NT2/D1 (cell line): Measurements from ENCODE around the gene IL1RAP.

ENCODE experiments used
- DNase-seq: peaks from one replicate; pipeline ENCODE4 v3.0.0-alpha.2; 2011; ENCODE audit warnings: low read depth, low spot score
- H3K27me3 ChIP-seq: 2 replicates; pipeline ENCODE4 v1.6.0; 2011; ENCODE audit warnings: mild to moderate bottlenecking; ENCODE audit not compliant: insufficient read length, insufficient read depth
- H3K36me3 ChIP-seq: 2 replicates; pipeline ENCODE4 v1.6.1; 2011; ENCODE audit warnings: mild to moderate bottlenecking, low read length, mixed read lengths; ENCODE audit not compliant: insufficient read depth, insufficient read length
- H3K4me1 ChIP-seq: 2 replicates; pipeline ENCODE4 v1.5.1; 2011; ENCODE audit not compliant: insufficient read depth, insufficient read length
- H3K4me3 ChIP-seq: 2 replicates; pipeline ENCODE4 v1.5.1; 2011; ENCODE audit warnings: low read depth; ENCODE audit not compliant: insufficient read length
- H3K9ac ChIP-seq: 2 replicates; pipeline ENCODE4 v1.6.0; 2011; ENCODE audit warnings: low read depth; ENCODE audit not compliant: insufficient read length
- H3K9me3 ChIP-seq: 2 replicates; pipeline ENCODE4 v1.5.1; 2011; ENCODE audit warnings: mild to moderate bottlenecking, low read length; ENCODE audit not compliant: insufficient read depth
- SUZ12 ChIP-seq: IDR thresholded peaks from 2 replicates; pipeline ENCODE4 v1.6.1; 2011; ENCODE audit not compliant: insufficient read length, insufficient read depth; ENCODE audit errors: extremely low read depth
- YY1 ChIP-seq: IDR thresholded peaks from 2 replicates; pipeline ENCODE4 v1.6.1; 2011; ENCODE audit not compliant: insufficient read length, insufficient read depth
- ZNF274 ChIP-seq: IDR thresholded peaks from 2 replicates; pipeline ENCODE4 v1.6.1; 2011; ENCODE audit warnings: mild to moderate bottlenecking, low read depth, low read length

The IL1RAP gene

DNA sequence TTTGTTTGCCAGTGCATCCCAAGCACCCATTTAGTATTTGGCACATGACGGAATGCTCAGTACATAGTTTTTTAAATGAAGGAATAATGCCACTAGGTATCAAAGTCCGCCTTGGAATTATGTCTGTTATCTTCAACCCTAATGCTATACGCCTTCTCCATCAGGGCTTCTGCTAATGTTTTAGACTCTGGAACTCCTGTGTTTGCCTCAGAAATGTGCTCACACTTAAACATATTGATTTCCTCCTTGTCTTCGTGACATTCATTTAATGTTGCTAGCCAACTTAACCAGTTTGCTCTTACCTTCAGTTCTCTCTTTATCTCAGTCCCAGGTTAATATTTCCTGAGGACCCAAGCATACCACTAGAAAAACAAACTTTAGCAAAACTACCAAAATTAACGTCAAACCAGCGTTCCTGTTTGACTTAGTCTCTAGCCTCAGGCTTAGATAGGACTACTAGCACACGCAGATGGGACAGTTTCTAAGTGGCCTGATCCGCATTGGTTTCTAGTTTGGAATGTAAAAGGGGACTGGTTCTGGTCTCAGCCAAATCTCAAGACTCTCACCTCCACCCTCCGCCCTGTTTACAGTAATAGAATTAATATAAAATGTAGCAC lies 81.4 kb downstream of the IL1RAP start:
- no peaks in the 10 kb centered on the region for H3K9me3 ChIP-seq
- TF ChIP-seq YY1 (no peak), SUZ12 (no peak), ZNF274 (no peak)
- H3K9ac ChIP-seq: no peak overlapping the region
- no peaks in the 10 kb centered on the region for H3K27me3 ChIP-seq
- DNase-seq: no peak
- H3K36me3 ChIP-seq: no peaks in the 10 kb centered on the region
- H3K4me3 ChIP-seq: no peak overlapping the region
- no peaks in the 10 kb centered on the region for H3K4me1 ChIP-seq

- TF ChIP-seq ZNF274 (no peak), SUZ12 (no peak), YY1 (no peak)
- Histone ChIP-seq H3K4me1 (no peaks in the 10 kb centered on the region), H3K9ac (no peak overlapping the region), H3K27me3 (no peaks in the 10 kb centered on the region), H3K36me3 (no peaks in the 10 kb centered on the region), H3K9me3 (no peaks in the 10 kb centered on the region), H3K4me3 (no peak overlapping the region)
- no peak for DNase-seq
Measured at GRCh38 chr3:190595807-190596206, 81.9 kb downstream of the IL1RAP start.

DNA sequence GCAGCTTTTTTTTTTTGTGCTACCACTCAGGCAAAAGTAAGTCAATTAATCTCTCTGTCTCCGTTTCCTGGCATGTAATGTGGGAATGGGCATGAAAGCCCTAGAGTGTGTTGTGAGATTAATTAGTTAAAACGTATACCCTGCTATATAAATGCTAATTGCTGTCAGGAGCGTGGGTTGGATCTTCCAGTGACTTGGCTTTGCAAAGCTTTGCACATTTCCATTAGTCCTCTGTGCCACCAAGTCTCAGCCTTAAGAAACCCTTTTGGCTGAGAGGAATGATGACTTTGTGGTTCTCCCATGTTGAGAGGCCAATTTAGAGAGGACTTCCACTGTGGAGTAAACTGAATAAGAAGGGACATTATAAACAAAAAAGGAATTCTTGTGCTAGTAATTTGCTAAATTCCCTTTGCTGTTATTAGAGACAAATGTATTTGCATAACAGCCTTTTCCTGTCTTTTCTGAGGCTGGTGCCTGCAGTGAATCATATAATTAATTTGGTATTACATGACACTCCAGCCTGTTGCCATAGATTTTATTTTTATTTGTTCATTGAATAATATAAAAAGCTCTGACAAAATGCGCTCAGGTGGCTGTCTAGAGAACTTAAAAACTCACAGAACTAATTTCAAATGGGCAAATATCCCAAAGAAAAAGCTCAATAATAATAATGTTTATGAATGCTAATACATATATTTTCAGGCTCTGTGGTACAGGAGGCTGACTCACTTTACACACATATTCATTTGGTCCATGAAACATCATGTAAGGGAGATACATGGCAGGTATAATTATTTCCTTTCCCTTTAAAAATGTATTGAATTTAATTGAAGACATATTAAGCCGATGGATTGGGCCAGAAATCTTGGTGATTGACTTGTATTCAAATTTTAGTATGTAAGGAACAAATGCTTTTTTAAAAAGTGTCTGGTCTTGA lies 82.7 kb downstream of the IL1RAP start:
- no peaks in the 10 kb centered on the region for H3K4me1 ChIP-seq

DNA sequence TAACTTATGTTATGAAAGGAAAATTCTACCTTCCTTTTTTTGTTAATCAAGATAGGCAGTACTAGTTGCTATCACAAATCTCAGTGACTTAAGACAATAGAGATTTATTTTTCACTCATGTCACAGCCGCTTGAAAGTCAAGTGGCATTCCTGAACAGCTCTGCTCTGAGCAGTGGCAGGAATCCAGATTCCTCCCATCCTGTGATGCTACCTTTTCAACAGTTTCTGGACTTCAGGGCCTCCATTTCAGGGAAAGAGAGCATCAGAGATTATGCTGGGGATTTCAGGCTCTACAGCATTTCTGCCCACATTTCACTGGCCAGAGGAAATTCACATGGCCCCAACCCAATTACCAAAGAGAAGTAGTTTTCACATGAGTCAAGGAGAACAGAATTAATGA lies 83.4 kb downstream of the IL1RAP start:
- Histone ChIP-seq H3K4me3 (no peak overlapping the region), H3K36me3 (no peaks in the 10 kb centered on the region), H3K9ac (no peak overlapping the region), H3K4me1 (no peaks in the 10 kb centered on the region), H3K27me3 (no peaks in the 10 kb centered on the region), H3K9me3 (no peaks in the 10 kb centered on the region)
- TF ChIP-seq SUZ12 (no peak), YY1 (no peak), ZNF274 (no peak)
- no peak for DNase-seq

More for the DNA sequence above, 82.7 kb downstream of the IL1RAP start:
- Histone ChIP-seq H3K9me3 (no peaks in the 10 kb centered on the region), H3K9ac (no peak overlapping the region), H3K27me3 (no peaks in the 10 kb centered on the region), H3K4me3 (no peak overlapping the region), H3K36me3 (no peaks in the 10 kb centered on the region)
- DNase-seq: no peak
- TF ChIP-seq ZNF274 (no peak), SUZ12 (no peak), YY1 (no peak)

DNA sequence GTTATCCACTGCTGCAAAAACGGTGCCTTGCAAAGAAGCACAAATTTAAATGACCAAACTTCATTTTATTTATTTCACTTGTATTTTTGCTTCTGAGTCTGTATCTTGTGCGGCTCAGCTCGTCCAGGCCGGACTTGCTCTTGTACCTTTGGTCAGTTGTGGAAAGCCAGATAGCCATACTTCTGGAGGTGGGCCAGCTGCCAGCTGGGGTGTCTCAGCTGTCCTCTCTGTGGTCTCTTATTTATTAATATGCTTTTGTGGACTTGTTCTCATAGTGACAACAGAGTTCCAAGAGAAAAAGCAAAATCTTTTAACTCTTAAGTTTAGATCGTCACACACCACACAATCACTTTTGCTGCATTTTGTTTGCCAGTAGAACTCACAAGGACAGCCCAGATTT lies 87.7 kb downstream of the IL1RAP start:
- Histone ChIP-seq H3K9ac (no peak overlapping the region), H3K4me3 (no peak overlapping the region), H3K9me3 (no peaks in the 10 kb centered on the region), H3K27me3 (no peaks in the 10 kb centered on the region), H3K4me1 (no peaks in the 10 kb centered on the region), H3K36me3 (no peaks in the 10 kb centered on the region)
- TF ChIP-seq SUZ12 (no peak), ZNF274 (no peak), YY1 (no peak)
- DNase-seq: no peak

- no peak for TF ChIP-seq SUZ12
- no peak for TF ChIP-seq YY1
- no peak for TF ChIP-seq ZNF274
- Histone ChIP-seq H3K27me3 (no peaks in the 10 kb centered on the region), H3K9me3 (no peaks in the 10 kb centered on the region), H3K4me1 (no peaks in the 10 kb centered on the region), H3K36me3 (no peaks in the 10 kb centered on the region), H3K4me3 (no peak overlapping the region), H3K9ac (no peak overlapping the region)
- DNase-seq: no peak
Measured at GRCh38 chr3:190605385-190605784, 91.5 kb downstream of the IL1RAP start.

- H3K4me3 ChIP-seq: no peak overlapping the region
- no peaks in the 10 kb centered on the region for H3K27me3 ChIP-seq
- H3K36me3 ChIP-seq: no peaks in the 10 kb centered on the region
- H3K9ac ChIP-seq: no peak overlapping the region
- no peaks in the 10 kb centered on the region for H3K9me3 ChIP-seq
- no peaks in the 10 kb centered on the region for H3K4me1 ChIP-seq
- no peak for DNase-seq
- no peak for TF ChIP-seq ZNF274
Measured at GRCh38 chr3:190606596-190606995, 92.7 kb downstream of the IL1RAP start.
